Measurements from ENCODE around the gene RPS26. TPM values are rescaled to one million over a fixed set of nuclear protein-coding genes. Genes with fewer than 3 reads are reported as not detected.

RPS26 gene
- total RNA-seq, 1 donor from 2014 or later: 45.9 TPM

DNA sequence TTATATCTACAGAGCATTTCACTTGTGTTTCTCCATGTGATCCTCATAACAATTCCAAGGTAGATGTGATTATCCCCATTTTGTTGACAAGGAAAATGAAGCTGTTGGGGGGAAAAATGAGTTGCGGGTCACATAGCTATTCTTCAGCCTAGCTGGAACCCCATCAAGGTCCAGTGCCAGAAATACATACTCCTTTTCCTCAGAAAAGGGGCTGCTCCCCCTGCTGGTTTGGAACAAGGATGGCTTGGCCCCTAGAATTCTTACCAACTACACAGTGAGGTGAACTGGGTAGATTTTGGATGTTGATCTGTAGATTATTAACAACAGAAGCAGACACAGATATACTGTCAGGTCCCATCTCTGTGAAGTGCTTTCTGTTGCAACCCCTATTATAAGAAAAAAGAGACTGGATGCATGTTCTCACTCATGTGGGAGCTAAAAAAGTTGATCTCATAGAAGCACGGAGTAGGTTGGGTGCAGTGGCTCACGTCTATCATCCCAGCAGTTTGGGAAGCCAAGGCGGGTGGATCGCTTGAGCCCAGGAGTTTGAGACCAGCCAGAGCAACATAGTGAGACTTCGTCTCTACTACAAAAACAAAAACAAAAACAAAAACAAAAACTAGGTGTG, 11.9 kb upstream of the RPS26 start:
- peaks cover 5% of the 10 kb centered on the region for H3K4me1 Mint-ChIP-seq (ENCODE audit: low read depth, unreplicated experiment)
- no peak overlapping the region for H3K27ac ChIP-seq (ENCODE audit: low read depth, low read length)
- TF ChIP-seq EZH2 (IDR thresholded peaks at IDR 0.05; ENCODE audit: insufficient read depth, low read length): no peak
- TF ChIP-seq, protein P1, sequence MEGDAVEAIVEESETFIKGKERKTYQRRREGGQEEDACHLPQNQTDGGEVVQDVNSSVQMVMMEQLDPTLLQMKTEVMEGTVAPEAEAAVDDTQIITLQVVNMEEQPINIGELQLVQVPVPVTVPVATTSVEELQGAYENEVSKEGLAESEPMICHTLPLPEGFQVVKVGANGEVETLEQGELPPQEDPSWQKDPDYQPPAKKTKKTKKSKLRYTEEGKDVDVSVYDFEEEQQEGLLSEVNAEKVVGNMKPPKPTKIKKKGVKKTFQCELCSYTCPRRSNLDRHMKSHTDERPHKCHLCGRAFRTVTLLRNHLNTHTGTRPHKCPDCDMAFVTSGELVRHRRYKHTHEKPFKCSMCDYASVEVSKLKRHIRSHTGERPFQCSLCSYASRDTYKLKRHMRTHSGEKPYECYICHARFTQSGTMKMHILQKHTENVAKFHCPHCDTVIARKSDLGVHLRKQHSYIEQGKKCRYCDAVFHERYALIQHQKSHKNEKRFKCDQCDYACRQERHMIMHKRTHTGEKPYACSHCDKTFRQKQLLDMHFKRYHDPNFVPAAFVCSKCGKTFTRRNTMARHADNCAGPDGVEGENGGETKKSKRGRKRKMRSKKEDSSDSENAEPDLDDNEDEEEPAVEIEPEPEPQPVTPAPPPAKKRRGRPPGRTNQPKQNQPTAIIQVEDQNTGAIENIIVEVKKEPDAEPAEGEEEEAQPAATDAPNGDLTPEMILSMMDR (IDR thresholded peaks at IDR 0.05; ENCODE audit: insufficient read depth, low read depth, low read length): peak; percentile 82
- DNase-seq (ENCODE audit: low read depth) (peak; percentile 42), FAIRE-seq (peak; percentile 64)
- H3K4me1 ChIP-seq (ENCODE audit: insufficient read depth, low read length): peaks cover 5% of the 10 kb centered on the region
- no peaks in the 10 kb centered on the region for H4K20me1 ChIP-seq (ENCODE audit: insufficient read depth, low read length)
- H3K79me2 ChIP-seq (ENCODE audit: insufficient read depth, low read length): no peaks in the 10 kb centered on the region
- H3K27me3 Mint-ChIP-seq (ENCODE audit: low read depth, unreplicated experiment): no peaks in the 10 kb centered on the region
- peak overlapping the region; percentile 21 for H3K4me3 Mint-ChIP-seq (ENCODE audit: unreplicated experiment)
- peak overlapping the region; percentile 6 for H2AFZ ChIP-seq (ENCODE audit: low read depth, low read length)
- peak overlapping the region; percentile 0 for H3K4me2 ChIP-seq (ENCODE audit: low read length)
- no peaks in the 10 kb centered on the region for H3K9me3 ChIP-seq (ENCODE audit: insufficient read depth, low read depth, low read length)
- no peak overlapping the region for H3K4me3 ChIP-seq (ENCODE audit: insufficient read depth, low read depth, low read length)
- peak overlapping the region; percentile 2 for H3K9ac ChIP-seq (ENCODE audit: low read length)
- no peaks in the 10 kb centered on the region for H3K9me3 Mint-ChIP-seq (ENCODE audit: unreplicated experiment)
- H3K27ac Mint-ChIP-seq (ENCODE audit: unreplicated experiment): no peak overlapping the region
- H3K36me3 ChIP-seq (ENCODE audit: insufficient read depth, low read length): peaks cover 7% of the 10 kb centered on the region
- no peaks in the 10 kb centered on the region for H3K27me3 ChIP-seq (ENCODE audit: insufficient read depth, low read length)
- peaks cover 31% of the 10 kb centered on the region for H3K36me3 Mint-ChIP-seq (ENCODE audit: low read depth, unreplicated experiment)

DNA sequence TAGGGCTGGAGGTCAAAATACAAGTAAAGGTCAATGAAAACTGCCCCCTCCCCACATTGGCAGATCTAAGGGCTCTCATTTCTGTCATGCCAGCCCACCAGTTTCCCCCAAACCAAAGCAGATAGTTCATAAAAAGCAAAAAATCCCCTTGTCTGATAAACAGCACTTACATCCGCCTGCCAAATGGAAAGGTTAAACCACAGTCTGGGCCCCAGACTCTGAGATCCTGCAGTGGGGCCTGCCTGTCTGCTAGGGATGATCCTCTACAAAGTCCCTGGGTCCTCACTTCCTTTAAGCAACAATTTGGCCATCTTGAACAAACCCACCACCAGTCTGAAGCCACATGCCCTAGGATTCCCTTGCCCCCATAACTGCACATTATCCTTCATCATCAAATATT, 9.7 kb upstream of the RPS26 start:
- peaks cover 4% of the 10 kb centered on the region for H3K36me3 ChIP-seq (ENCODE audit: insufficient read depth, low read length)
- no peak overlapping the region for H3K4me3 ChIP-seq (ENCODE audit: insufficient read depth, low read depth, low read length)
- Mint-ChIP-seq H3K36me3 (ENCODE audit: low read depth, unreplicated experiment) (peaks cover 28% of the 10 kb centered on the region), H3K4me3 (ENCODE audit: unreplicated experiment) (no peak overlapping the region), H3K4me1 (ENCODE audit: low read depth, unreplicated experiment) (peaks cover 5% of the 10 kb centered on the region), H3K9me3 (ENCODE audit: unreplicated experiment) (no peaks in the 10 kb centered on the region), H3K27me3 (ENCODE audit: low read depth, unreplicated experiment) (no peaks in the 10 kb centered on the region), H3K27ac (ENCODE audit: unreplicated experiment) (no peak overlapping the region)
- TF ChIP-seq, protein P1 (IDR thresholded peaks at IDR 0.05; ENCODE audit: insufficient read depth, low read depth, low read length): no peak
- no peak for TF ChIP-seq EZH2 (IDR thresholded peaks at IDR 0.05; ENCODE audit: insufficient read depth, low read length)
- no peak overlapping the region for H3K9ac ChIP-seq (ENCODE audit: low read length)
- no peaks in the 10 kb centered on the region for H3K79me2 ChIP-seq (ENCODE audit: insufficient read depth, low read length)
- H2AFZ ChIP-seq (ENCODE audit: low read depth, low read length): no peak overlapping the region
- H4K20me1 ChIP-seq (ENCODE audit: insufficient read depth, low read length): no peaks in the 10 kb centered on the region
- DNase-seq (ENCODE audit: low read depth): no peak
- no peak overlapping the region for H3K27ac ChIP-seq (ENCODE audit: low read depth, low read length)
- H3K27me3 ChIP-seq (ENCODE audit: insufficient read depth, low read length): no peaks in the 10 kb centered on the region
- peaks cover 5% of the 10 kb centered on the region for H3K4me1 ChIP-seq (ENCODE audit: insufficient read depth, low read length)
- H3K4me2 ChIP-seq (ENCODE audit: low read length): no peak overlapping the region
- H3K9me3 ChIP-seq (ENCODE audit: insufficient read depth, low read depth, low read length): no peaks in the 10 kb centered on the region
- FAIRE-seq: no peak

DNA sequence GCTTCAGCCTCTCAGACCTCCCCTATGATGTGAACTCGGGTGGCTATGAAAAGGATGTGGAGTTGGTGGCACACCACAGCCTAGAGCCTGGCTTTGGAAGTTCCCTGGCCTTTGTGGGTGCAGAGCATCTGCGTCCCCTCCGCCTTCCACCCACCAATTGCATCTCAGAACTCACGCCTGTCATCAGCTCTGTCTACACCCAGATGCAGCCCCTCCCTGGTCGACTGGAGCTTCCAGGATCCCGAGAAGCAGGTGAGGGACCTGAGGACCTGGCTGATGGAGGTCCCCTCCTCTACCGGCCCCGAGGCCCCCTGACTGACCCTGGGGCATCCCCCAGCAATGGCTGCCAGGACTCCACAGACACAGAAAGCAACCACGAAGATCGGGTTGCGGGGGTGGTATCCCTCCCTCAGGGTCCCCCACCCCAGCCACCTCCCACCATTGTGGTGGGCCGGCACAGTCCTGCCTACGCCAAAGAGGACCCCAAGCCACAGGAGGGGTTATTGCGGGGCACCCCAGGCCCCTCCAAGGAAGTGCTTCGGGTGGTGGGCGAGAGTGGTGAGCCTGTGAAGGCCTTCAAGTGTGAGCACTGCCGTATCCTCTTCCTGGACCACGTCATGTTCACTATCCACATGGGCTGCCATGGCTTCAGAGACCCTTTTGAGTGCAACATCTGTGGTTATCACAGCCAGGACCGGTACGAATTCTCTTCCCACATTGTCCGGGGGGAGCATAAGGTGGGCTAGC, 7.0 kb upstream of the RPS26 start:
- no peak overlapping the region for H2AFZ ChIP-seq (ENCODE audit: low read depth, low read length)
- Mint-ChIP-seq H3K4me1 (ENCODE audit: low read depth, unreplicated experiment) (no peaks in the 10 kb centered on the region), H3K27me3 (ENCODE audit: low read depth, unreplicated experiment) (no peaks in the 10 kb centered on the region), H3K4me3 (ENCODE audit: unreplicated experiment) (no peak overlapping the region), H3K27ac (ENCODE audit: unreplicated experiment) (no peak overlapping the region), H3K36me3 (ENCODE audit: low read depth, unreplicated experiment) (peaks cover 19% of the 10 kb centered on the region), H3K9me3 (ENCODE audit: unreplicated experiment) (no peaks in the 10 kb centered on the region)
- no peak overlapping the region for H3K27ac ChIP-seq (ENCODE audit: low read depth, low read length)
- no peak for TF ChIP-seq EZH2 (IDR thresholded peaks at IDR 0.05; ENCODE audit: insufficient read depth, low read length)
- TF ChIP-seq, protein P1 (IDR thresholded peaks at IDR 0.05; ENCODE audit: insufficient read depth, low read depth, low read length): no peak
- no peaks in the 10 kb centered on the region for H3K27me3 ChIP-seq (ENCODE audit: insufficient read depth, low read length)
- H3K9ac ChIP-seq (ENCODE audit: low read length): no peak overlapping the region
- DNase-seq (ENCODE audit: low read depth) (no peak), FAIRE-seq (no peak)
- no peaks in the 10 kb centered on the region for H4K20me1 ChIP-seq (ENCODE audit: insufficient read depth, low read length)
- H3K4me3 ChIP-seq (ENCODE audit: insufficient read depth, low read depth, low read length): no peak overlapping the region
- H3K79me2 ChIP-seq (ENCODE audit: insufficient read depth, low read length): no peaks in the 10 kb centered on the region
- no peak overlapping the region for H3K4me2 ChIP-seq (ENCODE audit: low read length)
- no peaks in the 10 kb centered on the region for H3K9me3 ChIP-seq (ENCODE audit: insufficient read depth, low read depth, low read length)
- H3K4me1 ChIP-seq (ENCODE audit: insufficient read depth, low read length): no peaks in the 10 kb centered on the region
- peaks cover 4% of the 10 kb centered on the region for H3K36me3 ChIP-seq (ENCODE audit: insufficient read depth, low read length)
